ENCODE data around the gene CHAD. TPM values are rescaled to one million over a fixed set of nuclear protein-coding genes. Genes with fewer than 3 reads are reported as not detected.
"Not testable (repeated sequence)": the region's sequence is repeated elsewhere in the genome, so short reads cannot be mapped to it uniquely, and the experiment has no call there.

Gene CHAD
- total and polyA plus RNA-seq, 7 donors = 3.7 to 7.2 (median 4.4) TPM; not detected in 4

GRCh38 chr17:50420419-50421112, 48.1 kb downstream of the CHAD start:
- H3K27me3 ChIP-seq = no peaks in the 10 kb centered on the region
- intact Hi-C loops (cut with DNase I) = no loop called here
- no peaks in the 10 kb centered on the region for H3K36me3 ChIP-seq
- H3K4me1 ChIP-seq = peaks cover 0 to 14% (median 10%) of the 10 kb centered on the region in 4 donors
- no peak for DNase-seq
- 91 to 92% methylated on average over 6 of the region's 6 CpGs for WGBS, 2 donors
- peak overlapping the region in 2 of 4 donors; percentile 51 to 52 for H3K27ac ChIP-seq
- no peak for TF ChIP-seq EP300 (IDR thresholded peaks at IDR 0.05)
- no peak for TF ChIP-seq POLR2AphosphoS5 (IDR thresholded peaks at IDR 0.05)
- TF ChIP-seq, protein P1, sequence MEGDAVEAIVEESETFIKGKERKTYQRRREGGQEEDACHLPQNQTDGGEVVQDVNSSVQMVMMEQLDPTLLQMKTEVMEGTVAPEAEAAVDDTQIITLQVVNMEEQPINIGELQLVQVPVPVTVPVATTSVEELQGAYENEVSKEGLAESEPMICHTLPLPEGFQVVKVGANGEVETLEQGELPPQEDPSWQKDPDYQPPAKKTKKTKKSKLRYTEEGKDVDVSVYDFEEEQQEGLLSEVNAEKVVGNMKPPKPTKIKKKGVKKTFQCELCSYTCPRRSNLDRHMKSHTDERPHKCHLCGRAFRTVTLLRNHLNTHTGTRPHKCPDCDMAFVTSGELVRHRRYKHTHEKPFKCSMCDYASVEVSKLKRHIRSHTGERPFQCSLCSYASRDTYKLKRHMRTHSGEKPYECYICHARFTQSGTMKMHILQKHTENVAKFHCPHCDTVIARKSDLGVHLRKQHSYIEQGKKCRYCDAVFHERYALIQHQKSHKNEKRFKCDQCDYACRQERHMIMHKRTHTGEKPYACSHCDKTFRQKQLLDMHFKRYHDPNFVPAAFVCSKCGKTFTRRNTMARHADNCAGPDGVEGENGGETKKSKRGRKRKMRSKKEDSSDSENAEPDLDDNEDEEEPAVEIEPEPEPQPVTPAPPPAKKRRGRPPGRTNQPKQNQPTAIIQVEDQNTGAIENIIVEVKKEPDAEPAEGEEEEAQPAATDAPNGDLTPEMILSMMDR (IDR thresholded peaks at IDR 0.05) = no peak
- no peak for TF ChIP-seq POLR2A (IDR thresholded peaks at IDR 0.05)
- no peak overlapping the region for H3K4me3 ChIP-seq
- no peaks in the 10 kb centered on the region for H3K9me3 ChIP-seq

GRCh38 chr17:50419577-50419976, 49.1 kb downstream of the CHAD start:
- H3K27me3 ChIP-seq; H3K36me3 ChIP-seq; H3K27ac ChIP-seq; intact Hi-C loops (cut with DNase I); DNase-seq; H3K9me3 ChIP-seq; H3K4me3 ChIP-seq; H3K4me1 ChIP-seq: not testable (repeated sequence)
- WGBS, 2 donors = 97 to 98% methylated on average over 10 of the region's 10 CpGs

DNA sequence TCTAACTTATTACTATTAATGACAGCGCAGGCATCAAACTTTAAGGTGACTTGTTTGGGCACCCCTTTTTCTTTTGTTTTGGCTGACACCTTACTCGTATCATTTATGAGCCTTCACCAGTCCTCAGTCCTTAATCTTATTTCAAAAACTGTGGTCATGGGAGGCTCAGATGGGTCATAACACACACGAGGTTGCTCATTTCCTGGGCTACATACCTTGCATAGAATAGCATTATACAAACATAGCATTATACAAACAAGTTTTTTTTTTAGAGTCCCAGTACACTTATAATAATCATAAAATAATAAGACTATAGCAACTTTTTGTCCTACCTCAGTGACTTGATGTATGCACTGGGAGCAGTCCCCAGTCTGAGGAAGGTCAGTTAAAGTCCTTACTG, 53.9 kb downstream of the CHAD start:
- WGBS, 2 donors = 69 to 79% methylated on average over 3 of the region's 3 CpGs
- H3K27ac ChIP-seq = no peak overlapping the region
- no peak for DNase-seq
- H3K27me3 ChIP-seq = no peaks in the 10 kb centered on the region
- no peaks in the 10 kb centered on the region for H3K4me1 ChIP-seq
- no peaks in the 10 kb centered on the region for H3K36me3 ChIP-seq
- H3K9me3 ChIP-seq = no peaks in the 10 kb centered on the region
- no peak for TF ChIP-seq POLR2A (IDR thresholded peaks at IDR 0.05)
- TF ChIP-seq EP300 (IDR thresholded peaks at IDR 0.05) = no peak
- TF ChIP-seq, protein P1 (IDR thresholded peaks at IDR 0.05) = no peak
- no peak overlapping the region for H3K4me3 ChIP-seq
- intact Hi-C loops (cut with DNase I) = no loop called here

Other genes with a start within 250 kb of the CHAD start
- not detected for gene TMEM92, start 194.4 kb downstream of the CHAD start, total RNA-seq
- gene TMEM92, start 194.4 kb downstream of the CHAD start, polyA plus RNA-seq = 1 to 10 TPM; 2.5 to 9.7 (median 3.6) TPM
- 10 to 100 TPM; 16.2 to 27.4 (median 18.3) TPM for gene XYLT2, start 122.8 kb downstream of the CHAD start, total RNA-seq
- 10 to 100 TPM in 1 of 3 donors, 1 to 10 TPM in 2; 1.8 to 14.5 (median 2.5) TPM for gene XYLT2, start 122.8 kb downstream of the CHAD start, polyA plus RNA-seq
- gene MRPL27, start 95.7 kb downstream of the CHAD start, total RNA-seq = 10 to 100 TPM; 64.0 to 94.6 (median 75.6) TPM
- gene MRPL27, start 95.7 kb downstream of the CHAD start, polyA plus RNA-seq = 100 to 1,000 TPM; 151 to 234 (median 220) TPM
- under 1 TPM in 1 of 4 donors, not detected in 3; 0.36 TPM for gene EME1, start 95.7 kb downstream of the CHAD start, total RNA-seq
- gene EME1, start 95.7 kb downstream of the CHAD start, polyA plus RNA-seq = 1 to 10 TPM in 2 of 3 donors, not detected in 1; 1.2 to 3.5 TPM
- gene LRRC59, start 71.4 kb downstream of the CHAD start, total RNA-seq = 10 to 100 TPM; 32.4 to 38.8 (median 35.2) TPM
- 100 to 1,000 TPM in 1 of 3 donors, 10 to 100 TPM in 2; 78.1 to 116 (median 84.6) TPM for gene LRRC59, start 71.4 kb downstream of the CHAD start, polyA plus RNA-seq
- 10 to 100 TPM in 2 of 4 donors, 1 to 10 TPM in 2; 8.2 to 28.5 (median 11.0) TPM for gene ACSF2, start 42.7 kb downstream of the CHAD start, total RNA-seq
- gene ACSF2, start 42.7 kb downstream of the CHAD start, polyA plus RNA-seq = 10 to 100 TPM; 49.9 to 61.7 (median 54.3) TPM
- gene RSAD1, start 10.0 kb upstream of the CHAD start, total RNA-seq = 10 to 100 TPM; 18.6 to 27.4 (median 22.7) TPM
- 10 to 100 TPM; 22.4 to 33.6 (median 25.2) TPM for gene RSAD1, start 10.0 kb upstream of the CHAD start, polyA plus RNA-seq
- gene MYCBPAP, start 39.6 kb upstream of the CHAD start, total RNA-seq = 1 to 10 TPM in 3 of 4 donors, under 1 TPM in 1; 0.36 to 2.5 (median 1.7) TPM
- 1 to 10 TPM in 1 of 3 donors, under 1 TPM in 1, not detected in 1; 0.23 to 2.1 TPM for gene MYCBPAP, start 39.6 kb upstream of the CHAD start, polyA plus RNA-seq
- gene EPN3, start 63.9 kb upstream of the CHAD start, total RNA-seq = not detected
- gene EPN3, start 63.9 kb upstream of the CHAD start, polyA plus RNA-seq = 10 to 100 TPM; 23.4 to 31.7 (median 29.5) TPM
- 10 to 100 TPM; 40.8 to 81.7 (median 58.6) TPM for gene SPATA20, start 78.3 kb upstream of the CHAD start, total RNA-seq
- 10 to 100 TPM; 24.0 to 45.1 (median 40.6) TPM for gene SPATA20, start 78.3 kb upstream of the CHAD start, polyA plus RNA-seq
- 1 to 10 TPM in 1 of 4 donors, under 1 TPM in 3; 0.33 to 1.4 (median 0.59) TPM for gene CACNA1G, start 91.8 kb upstream of the CHAD start, total RNA-seq
- gene CACNA1G, start 91.8 kb upstream of the CHAD start, polyA plus RNA-seq = under 1 TPM in 2 of 3 donors, not detected in 1; under 0.01 to 0.20 TPM
- 1 to 10 TPM in 3 of 4 donors, under 1 TPM in 1; 0.71 to 2.6 (median 1.8) TPM for gene ABCC3, start 166.0 kb upstream of the CHAD start, total RNA-seq
- gene ABCC3, start 166.0 kb upstream of the CHAD start, polyA plus RNA-seq = 10 to 100 TPM; 11.4 to 94.1 (median 12.3) TPM
- 10 to 100 TPM; 51.2 to 76.3 (median 63.7) TPM for gene ANKRD40, start 239.0 kb upstream of the CHAD start, total RNA-seq
- gene ANKRD40, start 239.0 kb upstream of the CHAD start, polyA plus RNA-seq = 10 to 100 TPM; 12.3 to 14.4 (median 12.9) TPM

Measured in sigmoid colon (tissue), 7 donors.